ENCODE measurements around the gene BROX. TPM values are rescaled to one million over a fixed set of nuclear protein-coding genes. Genes with fewer than 3 reads are reported as not detected.

Gene BROX
- total RNA-seq, 1 experiment from 2014 or later = 49.8 TPM

DNA sequence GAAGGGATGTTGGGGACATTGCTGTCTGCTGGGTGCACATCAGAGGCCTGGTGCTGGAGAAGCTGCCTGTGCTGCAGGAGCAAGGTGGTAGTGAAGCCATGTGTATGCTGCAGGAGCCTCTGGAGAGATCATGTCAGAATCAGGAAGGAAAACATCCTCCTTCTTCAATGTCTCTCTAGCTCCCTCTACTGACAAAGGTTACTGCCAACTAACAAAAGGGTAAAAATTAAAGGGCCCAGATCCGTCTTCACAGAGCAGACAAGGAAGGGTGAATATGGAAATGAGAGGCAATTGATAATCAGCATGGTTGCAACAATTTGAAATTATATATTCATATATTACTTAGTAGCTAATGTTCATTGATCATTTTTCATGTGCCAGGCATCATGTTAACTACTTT lies 56.8 kb downstream of the BROX start:
- ChIA-PET CTCF (interaction anchor here (0.6 kb wide), 1 partner anchor 50 kb away, joined by 3 read pairs; no protein-coding TSS in a partner anchor), POLR2A (no interaction called here)
- Histone ChIP-seq H3K27ac (ENCODE audit: low read length) (no peak overlapping the region), H3K9me3 (ENCODE audit: control insufficient read depth, insufficient read depth, low read depth, low read length) (peaks cover 6% of the 10 kb centered on the region; the same call in 1 of the 2 replicates), H3K27me3 (ENCODE audit: control insufficient read depth, insufficient read depth, low read length) (no peaks in the 10 kb centered on the region), H3K4me3 (ENCODE audit: low read depth in 2 of 2, low read length in 2 of 2) (no peak overlapping the region), H3K36me3 (ENCODE audit: control insufficient read depth, insufficient read depth, low read length) (no peaks in the 10 kb centered on the region), H3K4me1 (ENCODE audit: control insufficient read depth, insufficient read depth, low read length) (no peaks in the 10 kb centered on the region)
- no TSS peak for BruUV-seq (replicated peaks)
- in situ Hi-C loops (cut with HindIII; ENCODE audit: low pct_unique_long_range_greater_than_20kb, low sequenced_read_pairs) (no loop called here), intact Hi-C loops (cut with micrococcal nuclease; ENCODE audit: unreplicated experiment) (no loop called here)
- ATAC-seq = no peak
- TF ChIP-seq TCF7L2 (IDR thresholded peaks at IDR 0.05; ENCODE audit: low read depth, low read length) = no peak
- TF ChIP-seq, protein P1, sequence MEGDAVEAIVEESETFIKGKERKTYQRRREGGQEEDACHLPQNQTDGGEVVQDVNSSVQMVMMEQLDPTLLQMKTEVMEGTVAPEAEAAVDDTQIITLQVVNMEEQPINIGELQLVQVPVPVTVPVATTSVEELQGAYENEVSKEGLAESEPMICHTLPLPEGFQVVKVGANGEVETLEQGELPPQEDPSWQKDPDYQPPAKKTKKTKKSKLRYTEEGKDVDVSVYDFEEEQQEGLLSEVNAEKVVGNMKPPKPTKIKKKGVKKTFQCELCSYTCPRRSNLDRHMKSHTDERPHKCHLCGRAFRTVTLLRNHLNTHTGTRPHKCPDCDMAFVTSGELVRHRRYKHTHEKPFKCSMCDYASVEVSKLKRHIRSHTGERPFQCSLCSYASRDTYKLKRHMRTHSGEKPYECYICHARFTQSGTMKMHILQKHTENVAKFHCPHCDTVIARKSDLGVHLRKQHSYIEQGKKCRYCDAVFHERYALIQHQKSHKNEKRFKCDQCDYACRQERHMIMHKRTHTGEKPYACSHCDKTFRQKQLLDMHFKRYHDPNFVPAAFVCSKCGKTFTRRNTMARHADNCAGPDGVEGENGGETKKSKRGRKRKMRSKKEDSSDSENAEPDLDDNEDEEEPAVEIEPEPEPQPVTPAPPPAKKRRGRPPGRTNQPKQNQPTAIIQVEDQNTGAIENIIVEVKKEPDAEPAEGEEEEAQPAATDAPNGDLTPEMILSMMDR (IDR thresholded peaks at IDR 0.05) = peak; percentile 33; the same call in 1 of the 2 replicates
- no peak for DNase-seq (ENCODE audit: low read depth, low spot score)

- Histone ChIP-seq H3K9me3 (ENCODE audit: control insufficient read depth, insufficient read depth, low read depth, low read length) (peaks cover 6% of the 10 kb centered on the region; the same call in 1 of the 2 replicates), H3K27me3 (ENCODE audit: control insufficient read depth, insufficient read depth, low read length) (no peaks in the 10 kb centered on the region), H3K4me1 (ENCODE audit: control insufficient read depth, insufficient read depth, low read length) (no peaks in the 10 kb centered on the region), H3K36me3 (ENCODE audit: control insufficient read depth, insufficient read depth, low read length) (no peaks in the 10 kb centered on the region), H3K27ac (ENCODE audit: low read length) (no peak overlapping the region), H3K4me3 (ENCODE audit: low read depth in 2 of 2, low read length in 2 of 2) (no peak overlapping the region)
- no peak for ATAC-seq
- CTCF ChIA-PET = interaction anchor here (0.6 kb wide), 1 partner anchor 898 kb away, joined by 3 read pairs; no protein-coding TSS in a partner anchor
- TF ChIP-seq TCF7L2 (IDR thresholded peaks at IDR 0.05; ENCODE audit: low read depth, low read length) (no peak), REST (IDR thresholded peaks at IDR 0.05; ENCODE audit: insufficient read depth in 1 of 2, low read depth in 2 of 2, low read length in 1 of 2) (no peak), SIN3A (IDR thresholded peaks at IDR 0.05; ENCODE audit: borderline replicate concordance, insufficient read depth, low read depth, low read length) (no peak), POLR2AphosphoS5 (IDR thresholded peaks at IDR 0.05; ENCODE audit: low read depth, low read length) (no peak)
- TF ChIP-seq, protein P1 (IDR thresholded peaks at IDR 0.05) = no peak
- intact Hi-C loops (cut with micrococcal nuclease; ENCODE audit: unreplicated experiment) = no loop called here
- in situ Hi-C loops (cut with HindIII; ENCODE audit: low pct_unique_long_range_greater_than_20kb, low sequenced_read_pairs) = no loop called here
- no peak for DNase-seq (ENCODE audit: low read depth, low spot score)
- POLR2A ChIA-PET = no interaction called here
- no TSS peak for BruUV-seq (replicated peaks)
Observed at GRCh38 chr1:222769971-222770620, 57.7 kb downstream of the BROX start.
